Esophagus squamous epithelium (tissue), 5 donors: ENCODE data around the gene TEX2. TPM values are rescaled to one million over a fixed set of nuclear protein-coding genes. Genes with fewer than 3 reads are reported as not detected.

ENCODE experiments used
- DNase-seq: peaks from one replicate; lab custom pipeline; 2025; lab: John Stamatoyannopoulos, UW
- H3K27ac ChIP-seq, 4 donors: fragments of 200-600 bp; sonication (generic); one replicate each; pipeline ENCODE4 v1.5.1; 2016 to 2019; ENCODE audit warnings: mild to moderate bottlenecking in 1 of 4
- H3K27me3 ChIP-seq, 4 donors: fragments of 200-600 bp; sonication (generic); 1 replicate in 3 of 4; 2 replicates in 1 of 4; pipeline versions ENCODE4 v1.5.1 to v1.6.0; 2017 to 2021; ENCODE audit warnings: antibody characterized with exemption in 1 of 4
- H3K36me3 ChIP-seq, 3 donors: fragments of 200-600 bp; sonication (generic); one replicate each; pipeline ENCODE4 v1.5.1; 2016 to 2019
- H3K4me1 ChIP-seq, 3 donors: fragments of 200-600 bp; sonication (generic); one replicate each; pipeline ENCODE4 v1.5.1; 2017 to 2019
- H3K4me3 ChIP-seq, 4 donors: fragments of 200-600 bp; sonication (generic); 1 replicate in 3 of 4; 2 replicates in 1 of 4; pipeline ENCODE4 v1.5.1; 2016 to 2019; ENCODE audit warnings: mild to moderate bottlenecking in 2 of 4, moderate library complexity in 1 of 4
- H3K9me3 ChIP-seq, 3 donors: fragments of 200-600 bp; sonication (generic); one replicate each; pipeline ENCODE4 v1.5.1; 2016 to 2019
- POLR2A ChIP-seq, 4 donors: fragments of 450-650 bp; IDR thresholded peaks; one replicate each; pipeline ENCODE4 v1.6.1; 2017; ENCODE audit warnings: antibody characterized with exemption in 4 of 4, mild to moderate bottlenecking in 4 of 4, moderate library complexity in 3 of 4
- WGBS, 2 donors: methylation state at CpG; one replicate each; pipeline ENCODE4 v1.1.5; 2018; 5-methylcytosine and 5-hydroxymethylcytosine counted together
- intact Hi-C: fragments of 100-400 bp; cut with DNase I; formaldehyde crosslinking; loops from one replicate; pipeline ENCODE4 v1.15.0; 2022
- total RNA-seq, 4 donors: library from RNA; depleted of rRNA; stranded (reverse); fragments of >200 nt; gene quantifications; one replicate each; pipeline ENCODE4 v1.1.0, GENCODE V29; 2016
- TF ChIP-seq, protein P1 (sequence below), 6 experiments: fragments of 450-650 bp in 4 of 6; fragments of 200-600 bp in 2 of 6; sonication (generic) in 2 of 6; IDR thresholded peaks; one replicate each; pipeline ENCODE4 v1.5.1; 2016 to 2019; ENCODE audit warnings: antibody characterized with exemption in 6 of 6, mild to moderate bottlenecking in 4 of 6, moderate library complexity in 4 of 6
- donor health status: DM: yes; HTN: yes; CAD: no.

The TEX2 gene
- total RNA-seq, 4 donors from 2014 or later, result 25.5 to 33.0 (median 29.7) TPM

DNA sequence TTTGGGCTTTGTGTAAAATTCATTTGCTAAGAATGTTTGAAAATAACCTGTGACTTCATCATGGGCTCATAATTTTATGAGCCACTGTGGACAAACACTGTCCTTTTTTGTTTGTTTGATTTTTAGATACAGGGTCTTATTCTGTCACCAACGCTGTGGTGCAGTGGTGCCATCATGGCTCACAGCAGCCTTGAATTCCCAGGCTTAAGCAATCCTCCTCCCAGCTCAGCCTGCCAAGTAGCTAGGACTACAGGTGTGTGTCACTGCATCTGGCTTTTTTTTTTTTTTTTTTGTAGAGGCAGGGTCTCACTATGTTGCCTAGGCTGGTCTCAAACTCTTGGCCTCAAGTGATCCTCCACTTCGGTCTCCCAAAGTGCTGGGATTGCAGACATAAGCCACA is 8.3 kb downstream of the TEX2 start:
- TF ChIP-seq, protein P1, sequence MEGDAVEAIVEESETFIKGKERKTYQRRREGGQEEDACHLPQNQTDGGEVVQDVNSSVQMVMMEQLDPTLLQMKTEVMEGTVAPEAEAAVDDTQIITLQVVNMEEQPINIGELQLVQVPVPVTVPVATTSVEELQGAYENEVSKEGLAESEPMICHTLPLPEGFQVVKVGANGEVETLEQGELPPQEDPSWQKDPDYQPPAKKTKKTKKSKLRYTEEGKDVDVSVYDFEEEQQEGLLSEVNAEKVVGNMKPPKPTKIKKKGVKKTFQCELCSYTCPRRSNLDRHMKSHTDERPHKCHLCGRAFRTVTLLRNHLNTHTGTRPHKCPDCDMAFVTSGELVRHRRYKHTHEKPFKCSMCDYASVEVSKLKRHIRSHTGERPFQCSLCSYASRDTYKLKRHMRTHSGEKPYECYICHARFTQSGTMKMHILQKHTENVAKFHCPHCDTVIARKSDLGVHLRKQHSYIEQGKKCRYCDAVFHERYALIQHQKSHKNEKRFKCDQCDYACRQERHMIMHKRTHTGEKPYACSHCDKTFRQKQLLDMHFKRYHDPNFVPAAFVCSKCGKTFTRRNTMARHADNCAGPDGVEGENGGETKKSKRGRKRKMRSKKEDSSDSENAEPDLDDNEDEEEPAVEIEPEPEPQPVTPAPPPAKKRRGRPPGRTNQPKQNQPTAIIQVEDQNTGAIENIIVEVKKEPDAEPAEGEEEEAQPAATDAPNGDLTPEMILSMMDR (IDR thresholded peaks at IDR 0.05), result no peak
- no peak for TF ChIP-seq POLR2A (IDR thresholded peaks at IDR 0.05)
- Histone ChIP-seq H3K9me3 (no peaks in the 10 kb centered on the region), H3K27ac (no peak overlapping the region), H3K4me3 (no peak overlapping the region), H3K27me3 (no peaks in the 10 kb centered on the region), H3K4me1 (peaks cover 3 to 34% (median 13%) of the 10 kb centered on the region in 3 donors), H3K36me3 (no peaks in the 10 kb centered on the region)
- 91 to 92% methylated on average over 2 of the region's 2 CpGs for WGBS, 2 donors
- intact Hi-C loops, result no loop called here
- no peak for DNase-seq

DNA sequence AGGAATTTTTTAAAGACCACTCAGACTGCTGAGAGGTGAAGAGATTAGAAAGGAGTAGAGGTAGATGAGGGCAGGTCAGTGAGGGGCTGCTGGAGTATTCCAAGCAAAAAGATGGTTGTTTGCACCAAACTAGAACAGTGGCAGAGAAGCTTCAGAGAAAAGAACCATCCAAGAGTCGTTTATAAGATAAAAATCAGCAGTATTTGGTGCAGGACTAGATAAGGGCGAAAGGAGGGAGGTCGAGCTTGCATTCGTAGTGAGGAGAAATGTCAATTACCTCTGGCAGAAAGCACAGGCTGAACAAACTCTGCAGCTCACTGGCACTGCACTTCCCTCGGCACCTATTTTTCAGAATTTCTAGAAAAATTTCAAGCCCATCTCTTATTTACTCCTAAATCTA is 9.6 kb downstream of the TEX2 start:
- Histone ChIP-seq H3K27ac (no peak overlapping the region), H3K36me3 (no peaks in the 10 kb centered on the region), H3K4me3 (no peak overlapping the region), H3K4me1 (peaks cover 10 to 34% (median 13%) of the 10 kb centered on the region in 3 donors), H3K27me3 (no peaks in the 10 kb centered on the region), H3K9me3 (no peaks in the 10 kb centered on the region)
- 82 to 84% methylated on average over 5 of the region's 5 CpGs for WGBS, 2 donors
- intact Hi-C loops, result no loop called here
- DNase-seq, result no peak
- TF ChIP-seq POLR2A (IDR thresholded peaks at IDR 0.05), result no peak
- TF ChIP-seq, protein P1 (IDR thresholded peaks at IDR 0.05), result no peak

DNA sequence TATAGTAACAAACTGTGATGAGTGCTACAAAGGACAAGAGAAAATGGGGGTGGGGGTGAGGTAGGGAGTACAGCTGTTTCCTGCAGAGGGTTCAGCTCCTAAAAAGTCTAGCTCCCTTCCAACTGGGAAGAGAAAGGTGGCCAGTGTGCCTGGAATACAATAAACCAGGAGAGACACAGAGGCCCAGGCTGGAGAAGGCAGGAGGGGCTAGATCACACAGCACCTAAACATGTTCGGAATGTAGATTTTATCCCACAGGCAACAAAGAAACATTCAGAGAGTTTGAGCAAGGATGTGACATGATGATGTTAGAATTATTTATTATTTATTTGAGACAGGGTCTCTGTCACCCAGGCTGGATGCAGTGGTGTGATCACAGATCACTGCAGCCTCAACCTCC is 10.2 kb downstream of the TEX2 start:
- H3K36me3 ChIP-seq, result no peaks in the 10 kb centered on the region
- peaks cover 10 to 34% (median 13%) of the 10 kb centered on the region in 3 donors for H3K4me1 ChIP-seq
- TF ChIP-seq POLR2A (IDR thresholded peaks at IDR 0.05), result no peak
- TF ChIP-seq, protein P1 (IDR thresholded peaks at IDR 0.05), result no peak
- 89 to 91% methylated on average over 1 of the region's 1 CpG for WGBS, 2 donors
- no peak overlapping the region for H3K4me3 ChIP-seq
- no peak for DNase-seq
- intact Hi-C loops, result no loop called here
- H3K9me3 ChIP-seq, result no peaks in the 10 kb centered on the region
- no peak overlapping the region for H3K27ac ChIP-seq
- no peaks in the 10 kb centered on the region for H3K27me3 ChIP-seq

DNA sequence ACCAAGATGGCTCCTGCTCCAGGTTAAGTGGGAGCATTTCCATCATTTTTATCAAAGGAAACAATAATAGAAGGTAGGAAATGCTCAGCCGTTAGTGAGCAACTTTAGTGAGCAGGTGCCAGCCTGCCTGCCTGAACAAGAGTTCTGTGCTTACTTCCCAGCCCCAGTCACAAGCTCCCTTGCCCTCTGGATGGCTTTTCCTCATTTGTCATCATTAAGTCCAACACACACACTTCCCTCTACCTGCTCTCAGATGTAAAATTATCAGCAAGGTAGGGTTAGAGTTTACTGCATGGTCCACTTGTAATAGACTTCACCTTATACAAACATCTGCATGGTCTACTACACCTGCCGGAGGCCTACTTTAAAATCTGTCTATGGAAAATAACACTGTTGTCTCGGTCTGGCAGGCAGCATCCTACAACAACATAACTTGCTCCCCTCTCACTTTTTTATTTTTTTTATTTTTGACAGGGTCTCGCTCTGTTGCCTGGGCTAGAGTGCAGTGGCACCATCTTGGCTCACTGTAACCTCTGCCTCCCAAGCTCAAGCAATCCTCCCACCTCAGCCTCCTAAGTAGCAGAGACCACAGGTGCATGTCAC is 12.7 kb downstream of the TEX2 start:
- Histone ChIP-seq H3K36me3 (no peaks in the 10 kb centered on the region), H3K4me3 (no peak overlapping the region), H3K4me1 (peaks cover 10 to 34% (median 13%) of the 10 kb centered on the region in 3 donors), H3K9me3 (no peaks in the 10 kb centered on the region), H3K27ac (peak overlapping the region; percentile 31 to 77 (median 69)), H3K27me3 (no peaks in the 10 kb centered on the region)
- WGBS, 2 donors, result 50 to 61% methylated on average over 4 of the region's 4 CpGs
- intact Hi-C loops, result no loop called here
- TF ChIP-seq, protein P1 (IDR thresholded peaks at IDR 0.05), result no peak
- TF ChIP-seq POLR2A (IDR thresholded peaks at IDR 0.05), result no peak
- DNase-seq, result no peak

DNA sequence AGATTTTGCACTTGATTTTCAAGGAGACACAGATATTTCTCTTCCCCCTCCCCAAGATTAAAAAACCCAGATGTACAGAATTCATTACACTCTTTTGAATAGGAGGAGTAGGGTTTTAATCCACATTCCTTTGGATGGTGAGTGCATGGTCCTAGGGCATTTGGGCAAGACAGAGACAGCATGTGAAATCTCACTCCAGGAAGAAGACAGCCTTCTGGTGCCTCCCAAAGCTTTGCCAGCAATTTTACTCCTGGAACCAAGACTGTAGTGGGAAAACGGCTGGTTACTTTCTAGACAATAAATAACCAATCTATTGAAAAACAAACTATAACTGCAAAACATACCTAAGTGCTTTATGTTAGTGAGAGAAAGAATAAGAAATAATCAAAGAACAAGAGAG is 15.2 kb downstream of the TEX2 start:
- DNase-seq, result no peak
- Histone ChIP-seq H3K27me3 (no peaks in the 10 kb centered on the region), H3K27ac (no peak overlapping the region), H3K4me3 (no peak overlapping the region), H3K9me3 (no peaks in the 10 kb centered on the region), H3K36me3 (no peaks in the 10 kb centered on the region), H3K4me1 (peaks cover 10 to 34% (median 13%) of the 10 kb centered on the region in 3 donors)
- intact Hi-C loops, result no loop called here
- TF ChIP-seq, protein P1 (IDR thresholded peaks at IDR 0.05), result no peak
- no peak for TF ChIP-seq POLR2A (IDR thresholded peaks at IDR 0.05)
- WGBS, 2 donors, result 83 to 92% methylated on average over 1 of the region's 1 CpG
